ENCODE results near the gene SDC4.

Gene SDC4

DNA sequence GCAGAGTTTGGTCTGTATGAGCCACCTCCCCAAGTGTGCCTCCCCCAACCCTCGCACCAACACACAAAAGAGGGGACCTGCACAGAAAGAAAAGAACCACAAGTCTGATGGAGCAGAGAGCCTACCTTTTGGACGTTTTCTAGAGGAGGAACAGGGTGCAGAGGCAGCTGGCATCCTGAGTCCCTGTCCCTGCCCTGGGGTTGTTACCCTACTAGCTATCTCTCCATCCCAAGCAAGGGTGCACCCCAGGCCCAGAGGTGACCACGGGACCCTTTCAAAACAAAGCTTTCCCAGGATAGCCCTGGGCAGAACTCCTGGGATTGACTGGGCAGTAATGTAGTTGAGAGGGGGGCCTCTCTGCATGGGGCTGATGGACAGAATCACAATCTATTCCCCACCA lies 30.4 kb downstream of the SDC4 start:
- DNase-seq: no peak

DNA sequence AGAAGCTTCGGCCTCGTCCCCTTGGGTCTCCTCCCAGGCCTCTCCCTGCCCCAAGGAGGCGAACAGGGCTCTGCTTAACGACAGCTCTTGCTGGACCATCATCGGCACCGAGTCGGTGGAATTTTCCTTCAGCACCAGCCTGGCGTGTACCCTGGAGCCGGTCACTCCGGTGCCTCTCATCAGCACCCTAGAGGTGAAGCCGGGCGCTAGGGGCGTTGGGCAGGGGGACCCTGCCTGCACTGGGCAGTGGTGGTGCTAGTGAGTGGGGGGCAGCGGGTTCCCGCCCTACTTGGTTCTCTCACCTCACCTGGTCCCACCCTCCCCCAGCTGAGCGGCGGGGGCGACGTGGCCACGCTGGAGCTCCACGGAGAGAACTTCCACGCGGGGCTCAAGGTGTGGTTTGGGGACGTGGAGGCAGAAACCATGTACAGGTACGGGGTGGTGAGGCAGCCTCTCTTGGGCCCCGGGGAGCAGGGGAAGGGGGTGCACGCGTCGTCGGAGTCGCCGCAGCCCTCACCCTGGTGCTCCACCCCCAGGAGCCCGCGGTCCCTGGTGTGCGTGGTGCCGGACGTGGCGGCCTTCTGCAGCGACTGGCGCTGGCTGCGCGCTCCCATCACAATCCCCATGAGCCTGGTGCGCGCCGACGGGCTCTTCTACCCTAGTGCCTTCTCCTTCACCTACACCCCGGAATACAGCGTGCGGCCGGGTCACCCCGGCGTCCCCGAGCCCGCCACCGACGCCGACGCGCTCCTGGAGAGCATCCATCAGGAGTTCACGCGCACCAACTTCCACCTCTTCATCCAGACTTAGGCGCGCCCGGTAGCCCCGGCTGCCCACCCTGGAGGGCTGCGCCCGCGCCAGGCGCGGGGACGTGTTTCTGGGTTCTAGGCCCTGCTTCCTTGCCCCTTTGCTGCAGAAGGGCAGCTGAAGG lies 31.8 kb downstream of the SDC4 start:
- DNase-seq: no peak

DNA sequence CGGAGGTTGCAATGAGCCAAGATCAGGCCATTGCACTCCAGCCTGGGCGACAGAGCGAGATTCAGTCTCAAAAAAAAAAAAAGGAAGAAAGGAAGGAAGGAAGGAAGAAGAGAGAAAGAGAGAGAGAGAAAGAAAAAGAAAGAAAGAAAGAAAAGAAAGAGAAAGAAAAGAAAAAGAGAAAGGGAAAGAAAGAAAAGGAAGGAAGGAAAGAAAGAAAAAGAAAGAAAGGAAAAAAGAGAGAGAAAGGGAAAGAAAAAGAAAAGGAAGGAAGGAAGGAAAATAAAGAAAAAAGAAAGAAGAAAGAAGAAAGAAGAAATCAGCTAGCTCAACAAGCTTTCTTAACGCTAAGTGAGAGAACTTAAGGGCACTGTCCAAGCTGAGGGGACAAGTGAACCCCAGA lies 32.6 kb downstream of the SDC4 start:
- DNase-seq: no peak

DNA sequence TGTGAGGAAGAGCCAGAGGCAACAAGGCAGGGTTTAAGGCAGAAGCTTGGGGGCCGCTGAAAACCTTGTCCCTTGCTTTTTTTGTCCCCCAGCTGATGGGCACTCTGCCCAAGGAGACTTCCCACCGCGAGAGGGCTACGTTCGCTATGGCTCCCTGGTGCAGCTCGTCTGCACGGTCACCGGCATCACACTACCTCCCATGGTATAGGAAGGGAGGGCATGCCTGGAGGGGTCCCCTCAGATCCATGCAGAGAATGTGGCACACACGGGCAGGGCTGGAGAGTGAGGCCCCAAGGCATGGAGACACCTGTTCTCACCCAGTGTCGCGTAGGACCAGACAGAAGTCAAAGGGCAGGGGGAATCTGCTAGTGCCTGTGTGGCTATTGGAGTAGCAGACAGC lies 34.3 kb downstream of the SDC4 start:
- no peak for DNase-seq

DNA sequence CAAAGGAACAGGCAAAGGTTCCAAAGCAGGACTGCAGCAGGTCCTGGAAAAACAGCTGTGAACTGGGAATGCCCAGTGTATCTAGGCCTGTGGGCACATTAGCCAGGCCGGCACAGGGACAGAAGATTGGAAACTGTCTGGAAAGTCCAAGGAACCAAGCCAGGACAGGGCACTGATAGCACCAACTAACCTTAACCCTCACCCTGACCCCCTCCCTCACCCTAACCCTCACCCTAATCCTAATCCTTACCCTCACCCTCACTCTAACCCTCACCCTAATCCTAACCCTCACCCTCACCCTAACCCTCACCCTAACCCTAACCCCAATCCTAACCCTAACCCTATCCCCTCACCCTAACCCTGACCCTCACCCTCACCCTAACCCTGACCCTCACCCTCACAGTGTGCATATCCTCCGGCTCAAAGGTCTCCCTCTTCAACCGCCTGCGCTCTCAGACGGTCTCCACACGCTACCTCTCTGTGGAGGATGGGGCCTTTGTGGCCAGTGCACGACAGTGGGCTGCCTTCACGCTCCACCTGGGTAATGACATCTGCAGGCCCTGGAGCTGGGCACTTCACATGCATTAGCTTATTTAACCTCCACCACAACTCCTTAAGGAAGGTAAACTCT lies 35.0 kb downstream of the SDC4 start:
- DNase-seq: no peak

DNA sequence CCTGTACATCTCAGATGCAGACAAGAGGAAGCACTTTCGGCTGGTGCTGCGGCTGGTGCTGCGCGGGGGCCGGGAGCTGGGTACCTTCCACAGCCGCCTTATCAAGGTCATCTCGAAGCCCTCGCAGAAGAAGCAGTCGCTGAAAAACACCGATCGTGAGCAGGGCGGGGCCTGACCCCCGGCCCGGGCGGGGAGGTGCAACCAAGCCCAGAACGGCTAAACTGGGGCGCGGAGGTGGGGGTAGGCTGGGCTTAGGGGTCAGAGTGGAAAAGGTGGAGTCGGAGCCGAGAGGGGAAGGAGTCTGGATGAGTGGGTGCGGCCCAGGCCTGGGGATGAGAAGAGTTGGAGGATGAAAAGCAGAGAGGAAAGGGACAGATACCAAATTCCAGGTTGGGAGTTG lies 36.0 kb downstream of the SDC4 start:
- DNase-seq: no peak

DNA sequence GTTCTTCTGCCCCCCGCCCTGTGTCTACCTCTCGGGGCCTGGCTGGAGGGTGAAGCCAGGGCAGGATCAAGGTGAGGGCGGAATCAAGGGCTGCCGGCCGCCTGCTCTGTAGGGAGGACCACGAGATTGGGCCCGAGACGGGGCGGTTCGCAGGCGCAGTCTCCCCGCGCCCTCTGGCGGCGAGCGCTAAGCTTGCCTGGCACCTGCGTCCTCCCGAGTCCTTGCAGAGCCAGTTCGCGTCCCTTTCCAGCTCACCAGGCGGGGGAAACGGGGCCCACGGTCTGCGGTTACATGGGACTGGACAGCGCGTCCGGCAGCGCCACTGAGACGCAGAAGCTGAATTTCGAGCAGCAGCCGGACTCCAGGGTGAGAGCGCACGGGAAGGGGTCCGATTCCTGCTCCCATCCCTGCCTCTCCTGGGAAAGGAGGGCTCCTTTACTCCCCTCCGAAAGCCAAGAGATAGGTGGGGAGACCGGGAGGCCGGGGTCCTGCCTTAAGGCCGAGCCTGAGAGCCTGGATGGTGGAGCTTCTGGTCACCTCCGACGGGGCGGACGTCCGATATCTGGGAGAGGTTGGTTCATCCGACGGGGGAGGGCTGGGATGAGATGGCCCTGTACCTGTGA lies 36.5 kb downstream of the SDC4 start:
- DNase-seq: peak; percentile 30

DNA sequence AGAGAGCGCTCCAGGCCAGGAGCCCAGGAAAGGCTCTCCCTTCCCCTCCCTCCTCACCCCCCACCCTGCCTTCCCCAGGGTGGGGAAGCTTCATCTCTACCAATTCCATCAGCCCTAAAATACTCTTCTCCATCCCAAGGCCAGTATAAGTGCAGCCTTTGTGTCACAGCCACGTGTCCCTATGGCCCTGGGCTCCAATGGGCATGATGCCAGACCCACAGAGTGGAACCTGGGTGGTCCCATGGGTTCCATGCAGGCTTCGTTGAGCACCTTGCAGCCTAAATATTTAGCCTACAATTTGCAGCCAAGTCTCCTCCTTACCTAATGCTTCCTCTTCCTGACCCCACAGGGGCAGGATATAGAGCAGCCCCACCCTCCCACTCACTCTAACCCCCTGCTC lies 39.1 kb downstream of the SDC4 start:
- no peak for DNase-seq

DNA sequence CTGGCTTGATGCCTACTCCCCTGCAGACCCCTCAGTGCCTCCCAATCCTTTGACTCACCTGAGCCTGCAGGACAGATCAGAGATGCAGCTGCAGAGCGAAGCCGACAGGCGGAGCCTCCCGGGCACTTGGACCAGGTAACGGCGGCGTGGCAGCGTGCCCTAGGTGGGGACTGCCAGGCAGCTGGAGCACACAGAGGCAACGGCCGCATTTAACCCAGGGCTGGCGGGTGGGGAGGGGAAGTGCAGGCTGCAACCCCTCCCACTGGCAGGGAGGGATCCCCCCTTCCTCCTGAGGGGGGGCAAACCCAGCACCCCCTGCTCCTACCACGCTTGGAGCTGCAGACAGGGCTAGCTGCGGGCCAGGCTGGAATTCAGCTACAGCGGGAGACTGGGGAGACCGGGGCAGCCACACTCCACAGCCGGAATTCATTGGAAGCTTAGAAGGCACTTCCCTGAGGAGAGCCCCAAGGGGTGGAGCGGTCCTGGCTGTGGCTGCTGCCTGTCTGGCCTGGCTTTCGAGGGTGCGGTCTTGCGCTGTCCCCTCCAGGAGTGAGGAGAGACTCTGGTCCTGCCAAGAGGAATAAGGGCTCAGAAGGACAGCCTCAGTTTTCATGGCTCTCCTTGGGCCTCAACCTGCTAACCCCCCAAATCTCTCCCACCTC lies 40.0 kb downstream of the SDC4 start, which contains the start of gene MATN4:
Gene MATN4, minus strand, starts transcription at position 183 of the 662 bp plus-strand sequence. CDS start 2,717 bp downstream, outside the sequence.
- DNase-seq: no peak

DNA sequence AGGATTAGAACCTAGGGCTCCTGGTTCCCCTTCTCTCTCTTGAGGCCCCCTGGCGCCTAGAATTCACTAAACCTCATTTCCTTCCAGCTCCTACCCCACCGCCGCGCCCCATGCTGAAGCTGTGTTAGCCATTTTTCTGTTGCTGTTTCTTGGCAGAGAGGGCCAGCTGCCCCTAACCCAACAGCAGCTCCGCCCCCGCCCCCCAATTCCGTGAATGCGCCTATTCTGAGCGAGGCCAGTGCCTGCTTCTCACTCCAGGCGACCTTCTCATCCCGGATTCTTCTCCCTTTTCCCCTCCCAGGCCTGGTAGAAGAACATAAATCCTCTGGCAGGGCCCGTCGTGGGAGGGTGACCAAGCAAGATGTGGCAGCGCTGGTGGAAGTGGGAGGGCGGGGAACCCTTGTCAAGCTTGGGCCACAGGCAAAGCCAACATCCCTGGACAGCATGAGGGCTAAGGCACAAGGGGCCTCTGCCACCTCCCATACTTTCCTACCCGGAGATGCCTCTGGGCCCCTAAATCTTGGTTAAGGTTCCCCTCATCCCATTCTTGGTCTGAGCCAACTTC lies 41.1 kb downstream of the SDC4 start:
- no peak for DNase-seq

DNA sequence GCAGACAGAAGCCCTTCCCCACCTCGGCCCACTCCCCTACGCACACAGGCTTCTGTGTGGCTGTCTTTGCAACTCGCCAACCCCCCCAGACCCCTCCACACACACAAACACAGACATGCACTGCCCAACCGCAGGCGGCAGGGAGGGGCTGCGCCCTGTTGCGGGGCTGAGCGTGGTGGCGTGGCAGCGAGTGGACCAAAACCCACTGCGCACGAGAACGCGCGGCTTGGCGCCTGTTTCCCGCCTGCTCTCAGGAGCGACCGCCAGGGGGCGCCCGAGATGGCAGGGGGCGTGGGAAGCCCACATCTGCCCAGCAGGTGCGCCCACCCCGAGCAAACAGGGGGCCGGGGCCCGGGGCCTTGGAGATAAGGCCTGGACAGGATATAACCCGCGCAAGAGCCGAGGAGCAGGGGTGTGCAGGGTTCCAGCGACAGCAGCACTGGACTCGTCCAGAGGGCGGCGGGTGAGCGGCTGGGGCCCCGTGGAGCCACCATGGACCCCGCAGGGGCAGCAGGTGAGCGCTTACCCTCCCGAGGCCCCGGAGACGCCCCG lies 41.7 kb downstream of the SDC4 start, which contains the start of gene RBPJL:
Gene RBPJL, plus strand, starts transcription at position 410 of the 552 bp plus-strand sequence. Its CDS starts 83 bp downstream, at position 493.
- no peak for DNase-seq

DNA sequence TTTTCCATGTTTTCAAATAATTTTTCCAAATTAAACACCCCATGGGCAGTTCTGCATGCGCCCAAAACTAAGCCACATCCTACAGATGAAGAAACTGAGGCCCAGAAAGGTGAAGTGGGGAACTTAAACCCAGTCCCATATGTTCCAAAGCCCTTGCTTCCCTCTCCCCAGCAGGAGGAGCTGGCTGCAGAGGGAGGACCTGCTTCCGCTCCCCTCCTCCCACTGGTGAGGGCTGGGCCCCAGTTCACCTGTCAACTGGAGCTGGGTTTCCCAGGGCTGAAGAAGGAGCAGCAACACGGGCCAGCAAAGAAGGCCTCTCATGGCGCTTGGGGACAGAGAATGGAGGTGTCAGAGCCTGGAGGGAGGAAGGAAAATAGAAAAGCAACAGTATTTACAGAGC lies 43.0 kb downstream of the SDC4 start:
- DNase-seq: no peak

DNA sequence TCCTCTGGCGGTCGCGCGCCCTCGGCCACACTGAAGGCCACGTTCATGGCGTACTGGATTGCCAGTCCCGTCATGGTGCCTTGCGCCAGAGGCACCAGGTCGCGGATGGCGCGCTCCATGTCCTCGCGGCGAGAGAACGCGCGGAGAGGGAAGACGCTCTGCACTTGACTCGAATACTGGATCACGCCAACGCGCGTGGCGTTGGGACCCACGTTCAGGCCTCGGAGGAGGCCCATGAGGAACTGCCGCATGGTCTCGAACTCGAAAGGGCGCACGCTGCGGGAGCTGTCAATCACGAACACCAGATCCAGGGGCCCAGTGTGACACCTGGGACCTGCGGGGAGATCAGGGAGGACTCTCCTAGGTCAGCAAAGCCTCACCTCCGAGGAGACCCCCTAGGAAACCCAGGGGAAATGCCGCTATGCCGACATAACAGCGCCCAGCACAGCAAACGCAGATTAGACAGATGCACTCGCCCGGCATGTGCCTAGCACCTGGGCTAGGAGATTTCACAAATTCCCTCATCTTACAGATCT lies 43.7 kb downstream of the SDC4 start:
- no peak for DNase-seq

DNA sequence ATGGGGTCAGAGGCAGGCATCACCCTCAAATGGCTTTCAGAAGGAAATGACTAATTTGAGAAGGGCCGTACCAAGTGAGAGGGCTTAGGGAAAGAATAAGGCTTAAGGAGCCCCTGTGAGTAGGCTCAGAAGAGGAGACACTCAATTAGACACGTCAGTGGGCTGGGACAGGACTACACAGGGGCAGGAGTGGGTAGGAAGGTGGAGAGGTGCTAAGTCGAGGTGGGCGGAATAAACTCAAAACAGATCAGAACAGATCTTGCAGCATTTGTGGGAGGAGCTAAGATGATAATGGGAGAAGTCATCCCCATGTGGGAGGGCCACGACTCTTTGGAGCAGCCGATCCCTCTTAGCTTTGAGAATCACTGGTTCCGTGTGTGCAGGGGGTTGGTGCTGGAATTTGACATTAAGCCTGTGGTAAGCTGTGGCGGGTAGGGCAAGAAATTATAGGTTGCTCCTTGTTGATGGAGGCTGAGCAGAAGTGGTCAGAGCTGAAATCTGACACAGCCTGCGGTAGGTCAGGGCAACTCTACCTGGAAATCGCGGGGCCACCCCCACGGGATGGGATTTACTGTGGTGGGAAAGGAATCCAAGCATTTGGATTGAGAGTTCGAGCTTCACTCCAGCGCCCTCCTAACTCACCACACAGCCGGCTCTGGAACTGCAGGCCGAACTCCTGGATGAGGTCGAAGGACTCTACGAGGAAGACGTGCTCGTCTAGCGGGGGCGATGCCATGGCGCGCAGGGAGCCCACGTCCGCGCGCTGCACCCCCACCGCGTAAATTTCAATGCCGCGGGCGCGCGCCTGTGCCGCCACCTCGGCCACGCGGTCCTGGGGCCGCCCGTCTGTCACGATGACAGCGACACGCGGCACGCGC lies 44.4 kb downstream of the SDC4 start:
- DNase-seq: no peak

DNA sequence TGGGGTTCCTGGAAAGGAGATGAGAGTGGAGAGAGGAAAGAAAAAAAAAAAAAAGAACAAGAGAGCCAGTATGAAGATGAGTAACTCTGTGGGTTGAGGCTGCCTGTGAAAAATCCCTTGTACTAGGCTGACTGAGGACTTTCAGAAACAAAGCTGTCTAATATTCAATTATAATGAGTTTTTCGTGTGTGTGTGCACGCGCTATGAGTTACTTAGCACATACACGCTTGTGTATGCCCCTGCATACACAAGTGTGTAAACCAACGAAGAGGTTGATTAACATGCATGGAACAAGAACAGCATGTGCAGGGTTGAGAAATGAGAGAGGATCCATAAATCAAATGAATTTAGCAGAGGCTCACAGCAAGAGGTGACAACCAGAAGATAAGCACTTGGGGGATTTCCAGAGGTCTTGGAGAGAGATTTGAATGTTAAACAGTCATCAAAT lies 46.4 kb downstream of the SDC4 start:
- DNase-seq: no peak

DNA sequence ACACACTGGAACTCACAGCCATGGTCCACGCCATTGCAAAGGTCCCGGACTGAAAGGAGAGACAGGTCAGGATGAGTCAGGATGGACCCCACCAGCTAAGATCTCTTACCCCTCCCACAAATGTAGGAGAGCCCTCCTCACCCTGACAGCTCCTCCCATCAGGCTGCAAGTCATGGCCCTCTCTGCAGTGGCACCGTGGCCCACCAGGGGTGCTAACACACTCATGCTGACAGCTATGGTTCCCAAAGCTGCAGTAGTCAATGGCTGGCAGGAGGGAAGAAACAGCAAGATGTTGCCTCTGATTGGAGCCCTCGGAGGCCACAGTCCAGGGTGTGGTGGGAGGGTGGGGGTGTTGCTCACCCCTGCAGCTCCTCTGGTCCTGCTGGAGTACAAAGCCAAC lies 47.3 kb downstream of the SDC4 start:
- no peak for DNase-seq

DNA sequence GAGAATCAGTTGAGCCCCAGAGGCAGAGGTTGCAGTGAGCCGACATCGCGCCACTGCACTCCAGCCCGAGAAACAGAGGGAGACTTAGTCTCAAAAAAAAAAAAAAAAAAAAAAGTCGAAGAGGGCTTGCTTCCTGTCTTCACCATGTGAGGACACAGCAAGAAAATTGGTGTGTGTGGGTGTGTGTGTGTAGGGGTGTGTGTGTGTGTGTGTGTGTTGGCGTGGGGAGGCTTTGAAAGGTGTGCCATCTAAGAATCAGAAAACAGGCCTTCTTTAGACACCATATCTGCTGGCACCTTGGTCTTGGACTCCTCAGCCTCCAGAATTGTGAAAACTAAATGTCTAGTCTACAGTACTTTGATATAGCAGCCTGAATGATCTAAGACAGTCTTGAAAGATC lies 48.4 kb downstream of the SDC4 start:
- DNase-seq: no peak

DNA sequence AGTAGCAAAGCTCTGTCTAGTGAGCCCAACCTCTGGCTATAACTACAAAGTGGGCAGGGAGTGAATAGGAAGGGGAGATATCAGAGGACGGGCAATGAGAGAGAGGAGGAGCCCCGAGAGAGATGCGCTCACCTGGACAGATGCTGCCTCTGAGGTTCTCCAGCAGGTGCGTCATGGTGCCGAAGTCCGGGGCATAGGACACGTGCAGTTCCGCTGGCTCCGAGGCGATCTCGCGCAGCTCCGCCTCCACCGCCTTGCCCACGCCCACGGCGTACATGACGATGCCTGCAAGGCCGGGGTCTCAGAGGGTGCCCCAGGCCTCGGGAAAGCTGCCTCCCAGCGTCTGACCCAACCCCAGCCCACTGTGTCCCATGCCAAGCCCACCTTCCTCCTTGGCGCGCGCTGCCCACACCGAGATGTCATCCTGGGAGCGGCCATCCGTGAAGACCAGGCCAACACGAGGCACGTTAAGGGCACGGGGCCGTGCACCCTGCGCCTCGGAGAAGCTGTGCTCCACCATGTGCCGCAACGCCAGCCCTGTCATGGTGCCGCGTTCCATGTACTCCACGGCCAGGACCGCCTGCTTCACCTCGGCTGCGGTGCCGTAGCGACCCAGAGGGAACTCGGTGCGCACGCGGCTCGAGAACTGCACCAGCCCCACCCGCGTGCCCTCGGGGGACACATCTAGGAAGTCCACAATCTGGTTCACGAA lies 50.3 kb downstream of the SDC4 start:
- no peak for DNase-seq

DNA sequence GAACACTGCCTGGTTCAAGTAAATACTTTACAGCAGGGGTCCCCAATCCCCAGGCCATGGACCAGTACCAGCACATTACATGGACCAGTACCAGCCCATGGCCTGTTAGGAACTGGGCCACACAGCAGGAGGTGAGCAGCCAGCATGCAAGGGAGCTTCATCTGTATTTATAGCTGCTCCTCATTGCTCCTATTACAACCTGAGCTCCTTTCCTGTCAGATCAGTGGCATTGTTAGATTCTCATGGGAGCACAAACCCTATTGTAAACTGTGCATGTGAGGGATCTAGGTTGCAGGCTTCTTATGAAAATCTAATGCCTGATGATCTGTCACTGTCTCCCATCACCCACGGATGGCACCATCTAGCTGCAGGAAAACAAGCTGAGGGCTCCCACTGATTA lies 53.6 kb downstream of the SDC4 start:
- no peak for DNase-seq

DNA sequence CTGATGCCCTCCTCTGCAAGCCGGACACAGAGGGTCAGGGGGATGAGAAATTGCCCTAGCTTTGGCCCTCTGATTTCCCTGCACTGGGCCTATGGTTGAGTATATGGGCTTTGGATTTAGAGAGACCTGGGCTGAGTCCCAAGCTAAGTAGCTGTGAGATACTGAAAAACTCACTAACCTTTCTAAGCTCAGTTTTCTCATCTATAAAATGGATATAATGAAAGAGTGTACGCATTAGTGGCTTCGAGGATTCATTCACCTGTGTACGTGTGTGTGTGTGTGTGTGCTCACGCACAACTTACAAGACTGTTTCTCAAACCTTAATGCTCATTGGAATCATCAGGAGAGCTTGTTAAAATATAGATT lies 54.2 kb downstream of the SDC4 start:
- DNase-seq: no peak
